HG02642 (cell line): ENCODE results near the gene NEU1.
"Not testable (repeated sequence)": the region's sequence is repeated elsewhere in the genome, so short reads cannot be mapped to it uniquely, and the experiment has no call there.

ENCODE experiments used
- ATAC-seq: cut with Tn5 transposase; IDR thresholded peaks from one replicate; pipeline ENCODE4 v1.9.1; 2021; ENCODE audit warnings: mild to moderate bottlenecking; ENCODE audit not compliant: unreplicated experiment, poor library complexity

The NEU1 gene

DNA sequence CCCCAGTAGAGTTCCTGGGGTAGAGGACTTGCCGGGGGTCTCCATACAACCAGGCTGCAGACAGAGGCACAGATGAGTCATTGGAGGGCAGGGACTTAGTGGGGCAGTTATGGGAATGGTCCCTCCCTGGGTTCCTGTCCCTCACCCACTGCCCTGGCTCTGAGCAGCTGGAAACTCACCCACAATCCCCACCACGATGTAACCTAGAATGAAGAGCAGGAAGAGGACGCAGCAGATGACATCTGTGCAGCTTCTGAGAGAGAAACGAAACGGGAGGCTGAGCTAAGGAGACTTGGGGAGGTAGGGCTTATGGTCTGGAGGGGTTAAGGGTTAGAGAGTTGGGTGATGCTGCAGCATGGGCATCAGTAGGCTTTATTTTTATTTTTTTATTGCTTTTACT lies 13.3 kb upstream of the NEU1 start:
- ATAC-seq = no peak

DNA sequence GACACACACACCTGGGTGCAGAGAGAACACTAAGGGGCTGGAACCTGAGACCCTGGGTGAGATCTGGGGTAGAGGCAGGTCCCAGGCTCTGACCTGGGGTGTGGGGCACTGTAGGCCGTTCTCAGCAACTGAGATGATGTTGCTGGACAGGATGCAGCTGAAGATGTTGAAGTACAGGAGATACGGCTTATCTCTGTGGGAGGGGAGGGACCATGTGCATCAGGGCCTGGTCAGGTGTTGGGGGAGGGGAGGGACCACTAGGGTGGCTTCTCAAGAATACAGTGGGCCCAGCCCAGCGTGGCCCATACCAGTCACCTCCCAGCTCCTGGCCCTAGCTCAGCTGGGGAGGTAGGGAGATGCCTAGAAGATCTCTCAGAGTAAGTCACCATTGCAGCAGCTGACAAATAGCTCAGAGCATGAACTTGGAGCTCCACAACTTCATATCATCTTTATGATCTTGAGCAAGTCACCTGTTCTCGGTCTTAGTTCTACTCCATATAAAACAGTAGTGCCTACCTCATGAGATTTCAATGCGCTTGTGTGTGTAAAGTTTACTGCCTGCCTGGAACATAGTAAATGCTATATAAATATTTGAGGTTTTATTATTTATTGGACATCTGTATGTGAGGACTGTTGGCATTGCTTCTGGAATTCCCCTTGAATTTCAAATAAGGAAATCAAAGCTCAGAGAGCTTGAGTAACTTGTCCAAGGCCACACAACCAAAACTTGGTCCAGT lies 12.4 kb upstream of the NEU1 start:
- no peak for ATAC-seq

DNA sequence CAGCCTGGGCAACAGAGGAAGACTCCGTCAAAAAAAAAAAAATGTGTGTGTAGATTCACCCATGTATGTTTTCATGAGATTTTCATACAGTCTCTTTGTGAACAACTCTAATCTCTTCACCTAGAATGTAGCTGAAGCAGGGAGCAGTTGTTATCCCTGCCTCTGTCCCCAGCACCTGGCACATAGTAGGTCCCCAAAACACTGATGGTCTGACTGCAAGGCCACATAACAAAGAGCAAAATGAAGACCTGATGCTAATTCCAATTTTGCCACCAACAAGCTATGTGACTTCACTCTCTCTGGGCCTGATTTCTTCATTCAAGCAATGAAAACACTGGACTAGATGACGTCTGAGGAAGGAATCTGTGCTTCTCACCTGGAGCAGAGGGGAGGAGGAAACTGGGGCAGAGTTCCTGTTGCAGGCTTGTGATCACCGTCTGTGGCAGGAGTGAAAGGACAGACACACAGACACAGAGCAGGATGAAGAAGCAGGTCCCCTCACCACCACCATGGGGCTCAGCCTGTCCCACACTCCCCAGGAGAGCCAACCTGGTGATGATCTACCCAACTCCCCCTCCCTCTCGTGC lies 11.6 kb upstream of the NEU1 start:
- no peak for ATAC-seq

DNA sequence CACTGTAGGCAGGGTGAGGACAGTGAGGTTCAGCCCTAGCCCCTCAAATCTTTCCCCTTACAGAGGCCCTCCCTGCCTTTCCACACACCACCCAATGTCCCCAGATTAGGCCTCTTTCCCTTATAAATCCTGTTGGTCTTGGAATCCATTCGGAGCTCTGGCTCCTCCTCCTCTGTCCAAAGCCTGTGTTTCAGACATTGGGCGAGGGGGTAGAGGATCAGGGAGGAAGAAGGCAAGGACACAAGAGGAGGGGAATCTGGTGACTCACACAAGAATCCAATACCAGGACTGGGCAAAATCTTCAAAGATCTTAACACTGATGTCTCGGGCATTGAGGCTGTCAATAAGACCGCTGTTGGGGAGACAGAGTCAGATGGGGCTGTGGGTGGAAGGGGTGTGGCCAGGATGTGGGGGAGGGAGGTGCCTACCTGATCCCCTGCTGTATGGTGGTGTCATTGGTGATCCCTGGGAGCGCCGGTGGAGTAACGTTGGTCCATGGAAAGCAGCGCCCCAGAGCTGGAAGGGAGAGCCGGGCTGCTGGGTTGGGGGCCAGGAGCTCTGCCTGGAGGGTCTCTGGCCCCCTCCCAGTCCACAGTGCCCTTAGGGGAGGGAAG lies 8.5 kb upstream of the NEU1 start:
- ATAC-seq = no peak

DNA sequence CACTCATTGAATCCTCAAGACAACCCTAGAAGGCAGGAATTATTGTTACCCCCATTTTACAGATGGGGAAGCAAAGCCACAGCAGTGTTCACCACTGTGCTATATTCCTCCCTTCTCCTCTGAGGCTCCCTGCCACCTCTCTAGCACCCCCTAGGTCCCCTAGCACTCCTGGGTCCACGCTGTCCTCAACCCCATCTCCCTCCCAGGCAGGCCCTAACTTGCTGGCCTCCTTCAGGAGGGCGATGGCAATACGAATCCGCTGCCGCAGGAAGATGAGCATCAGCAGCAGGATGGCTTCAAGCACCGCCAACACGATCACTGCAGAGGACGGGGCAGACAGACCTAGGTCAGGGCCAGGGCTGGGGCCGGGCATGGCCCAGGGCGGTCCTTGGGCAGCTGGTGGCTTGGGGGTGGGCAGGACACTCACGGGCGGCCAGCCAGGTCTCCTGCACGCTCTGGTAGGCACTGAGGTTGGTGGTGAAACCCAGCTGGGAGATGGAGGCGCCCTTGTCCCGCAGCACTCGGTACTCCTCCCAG lies 7.8 kb upstream of the NEU1 start:
- no peak for ATAC-seq

DNA sequence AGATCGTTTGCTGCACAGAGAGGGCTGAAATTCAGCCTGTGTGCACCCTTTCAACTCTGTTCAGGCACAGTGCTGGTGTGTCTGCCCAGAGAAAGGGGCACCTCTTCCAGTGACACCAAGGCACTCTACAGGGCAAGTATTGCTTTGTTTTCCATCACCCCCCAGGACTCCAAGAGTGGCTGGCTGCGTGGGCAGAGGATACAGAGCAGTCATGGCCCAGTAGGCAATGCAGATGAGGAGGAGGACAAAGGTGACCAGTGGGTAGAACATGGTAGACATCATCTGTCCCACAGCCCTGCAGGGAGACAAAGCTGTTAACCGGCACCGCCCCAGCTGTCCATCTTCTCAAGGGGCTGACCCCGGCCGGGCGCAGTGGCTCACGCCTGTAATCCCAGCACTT lies 6.7 kb upstream of the NEU1 start:
- no peak for ATAC-seq

DNA sequence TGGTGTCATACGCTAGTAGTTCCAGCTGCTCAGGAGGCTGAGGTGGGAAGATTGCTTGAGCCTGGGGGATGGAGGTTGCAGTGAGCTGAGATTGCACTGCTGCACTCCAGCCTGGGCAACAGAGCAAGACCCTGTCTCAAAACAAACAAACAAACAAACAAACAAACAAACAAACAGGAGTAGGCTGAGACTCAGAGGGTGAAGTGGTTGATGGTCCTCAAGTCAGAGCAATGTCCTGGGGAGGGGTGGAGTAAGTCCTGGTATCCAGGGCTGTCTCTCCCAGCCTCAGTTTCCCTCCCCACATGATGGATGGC lies 6.0 kb upstream of the NEU1 start:
- ATAC-seq = not testable (repeated sequence)

DNA sequence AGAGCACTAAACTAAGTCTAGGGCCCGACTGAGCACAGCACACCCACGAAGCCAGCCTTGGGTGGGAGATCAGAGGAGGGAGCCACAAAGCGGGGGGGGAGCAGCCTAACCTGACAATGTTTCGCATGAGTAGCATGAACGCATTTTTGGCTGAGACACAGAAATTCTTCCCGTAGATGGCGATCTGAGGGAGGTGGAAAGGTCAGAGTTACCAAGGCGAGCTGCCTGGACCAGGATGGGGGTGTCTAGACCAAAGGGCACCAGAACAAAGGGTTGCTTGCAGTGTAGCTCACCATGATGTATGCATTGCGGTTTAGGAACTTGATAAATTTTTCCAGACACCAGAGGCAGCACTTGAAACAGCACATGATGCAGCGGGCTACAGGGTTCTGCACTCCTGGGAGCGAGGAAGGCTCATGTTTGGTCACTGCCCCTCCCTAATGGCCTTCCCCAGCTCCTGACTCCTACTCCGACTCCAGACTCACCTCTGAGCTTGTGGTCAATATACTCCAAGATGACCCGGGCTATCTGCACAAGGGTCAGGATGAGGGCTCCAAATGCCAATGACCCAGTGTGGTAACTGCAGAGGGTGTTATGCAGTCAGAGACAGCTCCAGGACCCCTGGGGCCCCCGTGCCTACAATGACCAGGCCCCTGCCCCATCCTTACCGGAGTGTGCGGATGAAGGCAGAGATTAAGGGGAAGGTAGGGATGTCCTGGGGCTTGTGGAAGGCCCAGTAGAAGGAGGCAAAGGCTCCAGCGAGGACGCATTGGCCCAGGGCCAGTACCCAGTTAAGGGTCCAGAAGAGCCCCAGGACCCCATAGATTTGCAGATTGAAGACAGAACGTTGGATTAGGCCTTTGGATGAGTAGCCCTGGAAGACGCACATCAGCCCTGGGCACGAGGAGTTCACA lies 2.8 kb upstream of the NEU1 start:
- ATAC-seq = no peak

DNA sequence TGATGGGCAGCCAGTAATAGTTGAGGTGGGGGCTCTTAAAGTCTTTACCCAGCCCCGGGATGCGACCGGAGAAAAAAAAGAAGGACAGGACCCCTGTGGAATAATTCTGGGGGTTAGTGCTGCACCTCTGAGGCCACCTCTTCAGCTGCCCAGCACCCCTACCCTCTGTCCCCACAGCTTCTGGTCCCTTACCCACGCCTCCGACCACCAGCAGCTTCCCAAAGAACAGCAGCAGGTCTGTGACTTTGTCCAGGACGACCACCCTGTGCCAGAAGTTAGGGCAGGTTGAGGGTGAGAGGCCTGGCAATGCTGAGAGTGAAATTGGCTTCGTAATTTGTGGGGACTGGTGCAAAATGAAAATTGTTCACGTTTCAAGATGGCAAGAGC lies 2.2 kb upstream of the NEU1 start:
- ATAC-seq = no peak

DNA sequence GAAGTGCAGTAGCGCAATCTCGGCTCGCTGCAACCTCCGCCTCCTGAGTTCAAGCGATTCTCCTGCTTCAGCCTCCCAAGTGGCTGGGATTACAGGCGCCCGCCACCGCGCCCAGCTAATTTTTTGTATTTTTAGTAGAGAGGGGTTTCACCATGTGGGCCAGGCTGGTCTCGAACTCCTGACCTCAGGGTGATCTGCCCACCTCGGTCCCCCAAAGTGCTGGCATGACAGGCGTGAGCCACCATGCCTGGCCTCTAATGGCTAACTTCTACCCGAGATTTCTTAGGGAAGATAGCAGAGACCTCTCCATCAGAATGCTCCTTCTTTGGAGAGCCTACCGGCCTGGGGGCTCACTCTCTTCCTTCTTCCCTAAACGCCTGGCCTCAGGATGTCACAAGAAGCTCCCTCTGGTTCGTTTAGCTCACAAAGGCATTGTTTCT lies 1.5 kb upstream of the NEU1 start:
- ATAC-seq = not testable (repeated sequence)

DNA sequence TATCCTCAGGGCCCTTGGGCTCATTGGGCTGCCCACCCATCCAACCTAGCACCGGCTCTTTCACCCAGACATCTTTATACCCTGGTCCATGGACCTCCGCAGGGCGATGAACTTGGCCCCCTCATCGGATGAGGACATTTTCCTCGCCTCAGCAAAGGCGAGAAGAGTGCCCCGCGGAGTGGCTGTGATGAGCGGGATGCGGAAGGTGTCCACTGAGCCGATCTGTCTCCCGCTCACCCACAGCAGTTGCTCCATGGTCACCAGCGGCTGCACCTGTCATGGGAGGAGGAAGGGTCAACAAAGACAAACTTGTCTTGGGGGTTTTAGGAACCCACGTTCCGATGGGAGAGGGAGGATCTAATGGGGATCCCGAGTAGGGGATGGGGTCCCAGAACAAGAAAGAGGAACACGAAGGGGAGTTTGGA lies 690 bp downstream of the NEU1 start:
- ATAC-seq = no peak

DNA sequence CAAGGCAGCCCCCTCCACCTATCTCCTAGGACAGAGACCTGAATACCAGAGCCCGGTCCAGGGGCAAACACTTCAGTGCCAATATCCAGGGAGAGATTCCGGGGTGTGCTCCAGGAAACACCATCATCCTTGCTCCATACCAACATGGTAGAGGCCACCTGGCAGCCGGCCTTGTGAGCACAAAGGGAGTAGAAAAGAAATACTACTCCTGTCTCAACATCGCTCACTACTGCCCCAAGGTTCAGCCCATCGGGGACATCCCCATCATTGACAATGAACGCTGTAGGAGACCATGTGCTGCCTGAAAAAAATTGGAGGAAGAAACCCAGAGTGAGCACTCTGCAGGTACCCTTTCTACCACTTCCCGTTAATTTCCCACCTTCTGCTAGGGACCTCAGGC lies 1.5 kb downstream of the NEU1 start:
- ATAC-seq = no peak

DNA sequence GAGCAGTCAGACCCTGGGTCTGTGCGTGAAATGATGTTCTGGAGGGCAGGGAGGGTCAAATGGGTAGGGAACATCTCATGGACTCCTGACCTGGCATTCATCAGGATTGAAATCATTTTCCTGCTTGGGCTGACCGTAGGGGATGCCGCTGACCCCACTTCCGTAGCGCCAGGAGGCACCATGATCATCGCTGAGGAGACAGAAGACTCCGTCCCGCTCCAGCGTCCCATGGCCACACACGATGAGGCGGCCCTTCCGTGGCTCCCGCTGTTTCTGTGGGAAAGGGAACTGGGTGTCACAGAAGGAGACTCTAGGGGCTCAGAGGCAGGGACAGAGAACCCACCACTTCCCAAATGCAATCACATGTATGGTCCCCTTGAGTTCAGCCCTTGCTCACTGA lies 2.3 kb downstream of the NEU1 start:
- ATAC-seq = no peak

DNA sequence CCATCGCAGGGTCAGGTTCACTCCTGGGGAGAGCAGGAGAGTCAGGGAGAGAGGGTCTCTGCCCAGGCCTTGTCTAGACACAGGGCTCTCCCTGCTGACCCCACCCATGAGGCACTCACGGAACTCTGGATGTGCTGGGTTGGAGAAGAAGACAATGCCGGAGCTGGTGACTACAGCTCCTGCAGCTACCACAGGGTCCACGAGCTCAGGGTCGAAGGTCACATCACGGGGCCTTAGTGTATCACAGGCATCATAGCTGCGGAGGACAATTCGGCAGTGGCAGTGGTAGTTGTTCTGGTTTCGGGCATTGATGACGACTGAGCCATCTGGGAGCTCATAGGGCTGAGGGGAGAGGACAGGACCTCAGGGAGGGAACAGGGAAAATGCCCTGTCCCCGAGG lies 2.7 kb downstream of the NEU1 start:
- ATAC-seq = no peak

DNA sequence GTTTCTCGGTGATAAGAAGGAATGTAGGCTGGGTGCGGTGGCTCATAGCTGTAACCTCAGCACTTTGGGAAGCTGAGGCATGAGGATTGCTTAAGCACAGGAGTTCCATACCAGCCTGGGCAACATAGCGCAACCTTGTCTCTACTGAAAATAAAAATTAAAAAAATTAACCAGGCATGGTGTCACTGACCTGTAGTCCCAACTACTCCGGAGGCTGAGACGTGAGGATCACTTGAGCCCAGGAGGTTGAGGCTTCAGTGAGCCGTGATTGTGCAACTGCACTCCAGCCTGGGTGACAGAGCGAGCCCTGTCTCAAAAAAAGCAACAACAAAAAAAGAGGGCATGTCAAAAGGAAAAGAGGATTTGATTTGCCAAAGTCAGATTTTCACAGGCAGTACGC lies 3.9 kb downstream of the NEU1 start:
- no peak for ATAC-seq

DNA sequence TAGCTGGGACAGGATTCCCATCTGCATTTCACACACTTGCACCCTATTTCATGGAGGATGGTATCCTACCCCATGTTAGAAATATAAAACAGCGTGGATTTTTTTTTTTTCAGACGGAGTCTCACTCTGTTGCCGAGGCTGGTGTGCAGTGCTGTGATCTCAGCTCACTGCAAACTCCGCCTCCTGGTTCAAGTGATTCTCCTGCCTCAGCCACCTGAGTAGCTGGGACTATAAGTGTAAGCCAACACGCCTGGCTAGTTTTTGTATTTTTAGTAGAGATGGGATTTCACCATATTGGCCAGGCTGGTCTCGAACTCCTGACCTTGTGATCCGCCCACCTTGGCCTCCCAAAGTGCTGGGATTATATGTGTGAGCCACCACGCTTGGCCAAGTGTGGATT lies 4.8 kb downstream of the NEU1 start:
- not testable (repeated sequence) for ATAC-seq

DNA sequence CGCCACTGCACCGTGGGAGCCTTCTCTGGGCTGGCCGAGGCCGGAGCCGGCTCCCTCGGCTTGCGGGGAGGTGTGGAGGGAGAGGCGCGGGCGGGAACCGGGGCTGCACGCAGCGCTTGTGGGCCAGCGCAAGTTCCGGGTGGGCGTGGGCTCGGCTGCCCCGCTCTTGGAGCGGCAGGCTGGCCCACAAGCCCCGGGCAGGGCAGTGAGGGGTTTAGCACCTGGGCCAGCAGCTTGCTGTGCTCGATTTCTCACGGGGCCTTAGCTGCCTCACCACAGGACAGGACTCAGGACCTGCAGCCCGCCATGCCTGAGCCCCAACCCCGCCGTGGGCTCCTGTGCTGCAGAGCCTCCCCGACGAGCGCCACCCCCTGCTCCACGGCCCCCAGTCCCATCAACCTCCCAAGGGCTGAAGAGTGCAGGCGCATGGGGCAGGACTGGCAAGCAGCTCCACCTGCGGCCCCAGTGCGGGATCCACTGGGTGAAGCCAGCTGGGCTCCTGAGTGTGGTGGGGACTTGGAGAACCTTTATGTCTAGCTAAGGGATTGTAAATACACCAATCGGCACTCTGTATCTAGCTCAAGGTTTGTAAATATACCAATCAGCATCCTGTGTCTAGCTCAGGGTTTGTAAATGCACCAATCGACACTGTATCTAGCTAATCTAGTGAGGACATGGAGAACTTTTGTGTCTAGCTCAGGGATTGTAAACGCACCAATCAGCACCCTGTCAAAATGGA lies 10.5 kb downstream of the NEU1 start:
- ATAC-seq = not testable (repeated sequence)

DNA sequence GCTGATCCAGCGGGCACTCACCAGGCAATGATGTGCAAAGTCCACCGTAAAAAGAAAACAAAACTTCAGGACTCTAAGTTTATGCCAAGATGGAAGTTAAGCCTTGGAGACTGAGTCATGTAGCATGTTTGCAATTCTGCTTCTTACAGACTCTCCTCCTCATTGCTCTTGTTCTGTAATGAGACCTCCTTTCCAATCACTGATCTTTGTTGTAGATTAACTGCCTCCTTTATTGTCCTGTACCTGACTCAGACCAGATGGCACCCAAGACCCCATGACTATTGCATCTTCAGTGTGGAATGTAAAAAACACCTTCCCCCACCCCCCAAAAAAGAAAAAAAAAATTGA lies 11.2 kb downstream of the NEU1 start:
- ATAC-seq = no peak

DNA sequence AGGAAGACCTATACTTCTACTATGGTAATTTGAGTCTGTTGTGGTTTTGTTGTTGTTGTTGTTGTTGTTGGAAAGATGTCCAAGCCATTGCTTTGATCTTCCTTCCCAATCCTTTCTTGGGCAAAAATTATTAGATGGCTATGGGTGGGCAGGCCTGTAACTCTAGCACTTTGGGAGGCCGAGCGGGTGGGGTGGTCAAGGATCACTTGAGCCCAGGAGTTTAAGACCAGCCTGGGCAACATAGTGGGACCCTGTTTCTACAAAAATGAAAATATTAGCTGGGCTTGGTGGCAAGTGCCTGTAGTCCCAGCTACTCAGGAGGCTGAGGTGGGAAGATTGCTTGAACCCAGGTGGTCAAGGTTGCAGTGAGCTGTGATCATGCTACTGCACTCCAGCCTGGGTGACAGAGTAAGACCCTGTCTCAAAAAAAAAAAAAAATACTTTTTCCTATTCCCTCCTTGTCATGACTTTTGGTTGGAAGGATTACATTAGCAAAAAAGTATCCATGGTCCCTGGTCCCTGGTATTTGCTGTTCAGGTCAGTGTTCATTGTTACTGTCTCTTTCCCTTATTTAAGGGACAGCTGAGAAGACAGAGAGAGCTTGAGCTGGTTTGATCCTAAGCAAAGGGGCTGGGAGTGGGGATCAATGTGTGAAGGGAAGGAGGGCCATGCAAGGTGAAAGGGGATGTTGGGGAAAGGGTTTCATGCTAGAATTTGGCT lies 11.7 kb downstream of the NEU1 start:
- ATAC-seq = no peak
